Stimulated activated CD4-positive, alpha-beta T cell treated with anti-CD3 and anti-CD28 coated beads, Interleukin-1b, Interleukin-23, amount 100 ng/mL, for 1 hour (primary cell): Measurements from ENCODE around the gene PRMT7.

ENCODE experiments used
- DNase-seq, 2 donors: peaks; one replicate each; pipeline ENCODE4 v3.0.0-alpha.2; 2020; ENCODE audit warnings: low read depth in 2 of 2

The PRMT7 gene

GRCh38 chr16:68362947-68363657 is 52.3 kb downstream of the PRMT7 start:
- DNase-seq = no peak

GRCh38 chr16:68363658-68364521 is 53.1 kb downstream of the PRMT7 start:
- no peak for DNase-seq

GRCh38 chr16:68364561-68364998 is 53.8 kb downstream of the PRMT7 start:
- no peak for DNase-seq

- no peak for DNase-seq
Measured at GRCh38 chr16:68365167-68365817, 54.5 kb downstream of the PRMT7 start.

- no peak for DNase-seq
Measured at GRCh38 chr16:68366062-68366461, 55.2 kb downstream of the PRMT7 start.

GRCh38 chr16:68367030-68367429 is 56.2 kb downstream of the PRMT7 start:
- no peak for DNase-seq

- no peak for DNase-seq
Measured at GRCh38 chr16:68367440-68367839, 56.6 kb downstream of the PRMT7 start.

GRCh38 chr16:68367891-68368290 is 57.1 kb downstream of the PRMT7 start:
- DNase-seq = no peak

- no peak for DNase-seq
Measured at GRCh38 chr16:68368301-68368888, 57.6 kb downstream of the PRMT7 start.

- DNase-seq = no peak
Measured at GRCh38 chr16:68369168-68369567, 58.3 kb downstream of the PRMT7 start.

GRCh38 chr16:68369697-68370580 is 59.1 kb downstream of the PRMT7 start:
- no peak for DNase-seq

GRCh38 chr16:68370581-68371275 is 59.9 kb downstream of the PRMT7 start:
- DNase-seq = no peak

- DNase-seq = no peak
Measured at GRCh38 chr16:68371276-68371651, 60.4 kb downstream of the PRMT7 start.

GRCh38 chr16:68371706-68372380 is 61.0 kb downstream of the PRMT7 start:
- no peak for DNase-seq

GRCh38 chr16:68372381-68372720 is 61.5 kb downstream of the PRMT7 start:
- no peak for DNase-seq

GRCh38 chr16:68372806-68373205 is 62.0 kb downstream of the PRMT7 start:
- no peak for DNase-seq

GRCh38 chr16:68373528-68374245 is 62.9 kb downstream of the PRMT7 start:
- no peak for DNase-seq

- no peak for DNase-seq
Measured at GRCh38 chr16:68374246-68374805, 63.5 kb downstream of the PRMT7 start.
